Osteocyte (in vitro differentiated cells): Measurements from ENCODE around the gene LAPTM4A. TPM values are rescaled to one million over a fixed set of nuclear protein-coding genes. Genes with fewer than 3 reads are reported as not detected.
A peak's percentile ranks its signal among the peaks of the same experiment; 100 is the strongest.

Experiments used
- DNase-seq: peaks from one replicate; pipeline ENCODE4 v3.0.0; 2021; ENCODE audit warnings: mixed read lengths; ENCODE audit not compliant: unreplicated experiment; ENCODE audit errors: extremely low spot score
- H3K27ac Mint-ChIP-seq: one replicate; pipeline ENCODE4 v1.8.0; 2021; ENCODE audit warnings: mild to moderate bottlenecking, mixed read lengths; ENCODE audit not compliant: unreplicated experiment
- H3K27me3 Mint-ChIP-seq: one replicate; pipeline ENCODE4 v1.8.0; 2021; ENCODE audit warnings: mixed read lengths; ENCODE audit not compliant: unreplicated experiment
- H3K36me3 Mint-ChIP-seq: one replicate; pipeline ENCODE4 v1.8.0; 2021; ENCODE audit warnings: mixed read lengths; ENCODE audit not compliant: unreplicated experiment
- H3K4me1 Mint-ChIP-seq: one replicate; pipeline ENCODE4 v1.8.0; 2021; ENCODE audit warnings: mixed read lengths; ENCODE audit not compliant: unreplicated experiment
- H3K4me3 Mint-ChIP-seq: one replicate; pipeline ENCODE4 v1.8.0; 2021; ENCODE audit warnings: mild to moderate bottlenecking, moderate library complexity, mixed read lengths; ENCODE audit not compliant: unreplicated experiment
- H3K9me3 Mint-ChIP-seq: one replicate; pipeline ENCODE4 v1.8.0; 2021; ENCODE audit warnings: mixed read lengths; ENCODE audit not compliant: unreplicated experiment
- long read RNA-seq: library from polyadenylated mRNA; unstranded; transcript quantifications from one replicate; pipeline ENCODE4 v2.0.0, GENCODE V29; 2021
- total RNA-seq: library from RNA; stranded (reverse); gene quantifications from 2 replicates; pipeline ENCODE4 v1.2.1, GENCODE V29; 2021
- TF ChIP-seq, protein P1 (sequence below): fragments of 200-600 bp; sonication (generic); IDR thresholded peaks from 2 replicates; pipeline ENCODE4 v1.5.0; 2021; ENCODE audit warnings: antibody characterized with exemption, mild to moderate bottlenecking, moderate library complexity

Gene LAPTM4A
- 560 and 578 TPM in 2 replicates for total RNA-seq
- long read RNA-seq, transcript LAPTM4A-201 (7 exons, 1,765 nt), result major isoform, 4,630 of 4,785 reads
- long read RNA-seq, partial matches to known transcripts, result 28 of 4,785 reads
- long read RNA-seq, other reads (novel, unspliced or antisense), result 123 of 4,785 reads

DNA sequence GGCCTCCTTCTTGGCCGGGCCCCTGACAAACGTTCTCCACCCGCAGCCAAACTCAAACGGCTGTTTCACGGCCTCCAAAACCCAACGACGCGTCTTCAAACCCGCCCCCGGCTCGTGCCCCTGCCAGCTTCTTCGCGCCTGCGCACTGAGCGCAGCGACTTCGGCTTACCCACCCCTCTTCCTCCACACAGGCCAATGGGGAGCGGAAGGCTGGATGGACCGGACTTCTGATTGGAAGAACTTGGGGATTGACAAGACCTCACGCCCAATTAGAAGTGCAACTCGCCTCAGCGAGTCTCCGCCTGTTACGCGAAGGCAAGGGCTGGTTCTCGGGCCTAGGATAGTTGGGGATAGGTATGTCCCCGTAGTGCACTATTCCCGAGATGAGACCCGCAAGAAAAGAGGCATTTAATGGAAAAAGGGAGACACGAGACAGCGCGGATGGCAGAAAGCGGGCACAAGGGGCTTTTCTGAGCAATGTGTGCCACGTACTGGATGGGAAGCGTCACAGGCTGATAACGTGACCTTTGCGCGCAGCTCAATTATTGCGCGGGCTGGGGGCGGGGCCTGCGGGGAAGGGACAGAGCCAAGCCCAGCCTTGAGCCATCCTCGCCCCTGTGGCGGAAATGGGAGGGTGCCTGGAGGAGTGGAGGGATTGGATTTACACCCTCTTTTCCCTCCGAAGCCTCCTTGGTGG, at the start of gene LAPTM4A:
Gene LAPTM4A (minus strand): TSS at position 97 of the 697 bp plus-strand sequence. CDS start 108 bp downstream, outside the sequence.
- peaks cover 3% of the 10 kb centered on the region for H3K9me3 Mint-ChIP-seq
- no peak within 1 kb of the TSS for H3K4me3 Mint-ChIP-seq
- no peak within 1 kb of the TSS for H3K27ac Mint-ChIP-seq
- peaks cover 19% of the 10 kb centered on the region for H3K4me1 Mint-ChIP-seq
- no peaks in the 10 kb centered on the region for H3K27me3 Mint-ChIP-seq
- H3K36me3 Mint-ChIP-seq, result peaks cover 6% of the 10 kb centered on the region
- DNase-seq, result peak; percentile 99
- TF ChIP-seq, protein P1, sequence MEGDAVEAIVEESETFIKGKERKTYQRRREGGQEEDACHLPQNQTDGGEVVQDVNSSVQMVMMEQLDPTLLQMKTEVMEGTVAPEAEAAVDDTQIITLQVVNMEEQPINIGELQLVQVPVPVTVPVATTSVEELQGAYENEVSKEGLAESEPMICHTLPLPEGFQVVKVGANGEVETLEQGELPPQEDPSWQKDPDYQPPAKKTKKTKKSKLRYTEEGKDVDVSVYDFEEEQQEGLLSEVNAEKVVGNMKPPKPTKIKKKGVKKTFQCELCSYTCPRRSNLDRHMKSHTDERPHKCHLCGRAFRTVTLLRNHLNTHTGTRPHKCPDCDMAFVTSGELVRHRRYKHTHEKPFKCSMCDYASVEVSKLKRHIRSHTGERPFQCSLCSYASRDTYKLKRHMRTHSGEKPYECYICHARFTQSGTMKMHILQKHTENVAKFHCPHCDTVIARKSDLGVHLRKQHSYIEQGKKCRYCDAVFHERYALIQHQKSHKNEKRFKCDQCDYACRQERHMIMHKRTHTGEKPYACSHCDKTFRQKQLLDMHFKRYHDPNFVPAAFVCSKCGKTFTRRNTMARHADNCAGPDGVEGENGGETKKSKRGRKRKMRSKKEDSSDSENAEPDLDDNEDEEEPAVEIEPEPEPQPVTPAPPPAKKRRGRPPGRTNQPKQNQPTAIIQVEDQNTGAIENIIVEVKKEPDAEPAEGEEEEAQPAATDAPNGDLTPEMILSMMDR, result peak; percentile 15

DNA sequence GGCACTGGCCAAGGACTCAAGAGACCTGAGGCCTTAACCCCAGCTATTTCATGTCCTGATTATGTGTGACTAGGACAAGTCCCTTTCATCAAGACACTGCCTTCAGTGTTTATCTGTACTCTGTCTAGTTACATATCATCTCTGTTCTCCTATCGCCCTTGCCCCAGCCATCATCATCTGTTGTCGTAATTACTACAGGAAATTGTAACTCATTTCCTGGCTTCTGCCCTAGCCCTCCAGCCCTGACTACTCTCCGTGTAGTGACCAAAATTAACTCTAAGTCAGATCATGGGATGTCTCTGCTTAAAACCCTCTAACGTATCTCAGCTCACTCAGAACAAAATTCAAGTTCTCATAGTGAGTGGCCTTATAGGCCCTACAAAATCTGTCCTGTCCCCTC, 49.3 kb upstream of the LAPTM4A start:
- TF ChIP-seq, protein P1, result no peak
- DNase-seq, result no peak
- Mint-ChIP-seq H3K27ac (no peak overlapping the region), H3K4me1 (peaks cover 11% of the 10 kb centered on the region), H3K4me3 (no peak overlapping the region), H3K27me3 (no peaks in the 10 kb centered on the region), H3K36me3 (no peaks in the 10 kb centered on the region), H3K9me3 (peaks cover 14% of the 10 kb centered on the region)

DNA sequence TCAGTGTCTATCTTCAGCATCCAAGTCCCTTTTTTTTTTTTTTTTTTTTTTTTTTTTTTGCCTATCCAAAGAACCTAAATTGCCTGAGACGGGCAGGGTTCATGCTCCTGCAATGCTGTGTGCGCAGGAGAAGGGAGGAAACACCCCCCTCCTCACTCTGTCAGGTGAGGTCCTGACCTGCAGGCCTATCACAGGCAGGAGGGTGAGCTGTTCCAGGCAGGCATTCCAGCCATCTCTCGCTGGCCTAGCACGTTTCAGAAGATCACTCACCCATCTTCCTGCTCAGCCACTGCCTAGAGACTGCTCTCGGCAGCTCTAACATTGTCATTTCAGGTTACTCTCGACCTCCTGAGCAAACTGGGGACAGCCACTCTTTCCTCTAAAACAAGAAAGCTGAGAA, 48.4 kb upstream of the LAPTM4A start:
- peaks cover 14% of the 10 kb centered on the region for H3K9me3 Mint-ChIP-seq
- no peaks in the 10 kb centered on the region for H3K27me3 Mint-ChIP-seq
- H3K4me1 Mint-ChIP-seq, result peaks cover 20% of the 10 kb centered on the region
- no peak overlapping the region for H3K27ac Mint-ChIP-seq
- no peak for DNase-seq
- H3K36me3 Mint-ChIP-seq, result no peaks in the 10 kb centered on the region
- H3K4me3 Mint-ChIP-seq, result no peak overlapping the region
- TF ChIP-seq, protein P1, result no peak

DNA sequence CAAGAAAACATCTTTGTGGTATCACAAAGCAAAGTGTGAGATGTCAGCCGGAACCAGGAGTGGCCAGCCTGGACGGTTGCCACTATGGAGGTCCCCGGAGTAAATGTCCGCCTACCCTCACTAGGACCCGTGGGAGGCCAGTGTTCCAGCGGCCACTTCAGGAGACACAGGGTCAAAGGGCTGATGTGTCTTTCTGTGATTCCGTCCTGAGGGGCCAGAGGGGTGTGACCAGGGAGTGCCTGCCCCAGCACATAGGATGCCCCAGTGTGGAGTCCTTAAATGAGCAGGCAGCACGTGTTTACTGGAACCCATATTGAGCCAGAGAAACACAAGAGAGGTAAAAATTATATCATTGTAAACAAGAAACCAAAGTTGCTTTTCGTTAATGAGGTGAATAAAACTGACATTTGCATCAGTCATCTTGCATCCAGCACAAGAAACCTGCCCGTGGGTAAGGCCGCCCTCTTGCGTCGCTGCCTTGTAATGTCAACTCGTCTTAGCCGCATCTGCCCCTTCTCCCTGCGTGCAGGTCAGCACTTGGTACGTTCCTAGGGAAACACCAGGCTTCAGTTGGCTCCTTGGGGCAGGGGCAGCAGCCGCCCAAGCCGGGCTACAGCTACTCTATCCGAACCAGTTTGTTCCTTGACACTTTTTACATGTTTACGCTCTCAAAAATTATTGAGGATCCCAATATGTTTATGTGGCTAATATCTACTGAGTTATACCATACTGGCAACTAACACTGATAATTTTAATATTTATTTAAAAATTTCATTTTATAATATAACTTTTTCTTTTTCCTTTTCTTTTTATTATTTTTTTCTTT, 46.7 kb upstream of the LAPTM4A start:
- peaks cover 14% of the 10 kb centered on the region for H3K9me3 Mint-ChIP-seq
- H3K27ac Mint-ChIP-seq, result peak overlapping the region; percentile 57
- no peaks in the 10 kb centered on the region for H3K36me3 Mint-ChIP-seq
- peaks cover 37% of the 10 kb centered on the region for H3K4me1 Mint-ChIP-seq
- H3K4me3 Mint-ChIP-seq, result no peak overlapping the region
- peak; percentile 94 for DNase-seq
- TF ChIP-seq, protein P1, result peak; percentile 94
- no peaks in the 10 kb centered on the region for H3K27me3 Mint-ChIP-seq

DNA sequence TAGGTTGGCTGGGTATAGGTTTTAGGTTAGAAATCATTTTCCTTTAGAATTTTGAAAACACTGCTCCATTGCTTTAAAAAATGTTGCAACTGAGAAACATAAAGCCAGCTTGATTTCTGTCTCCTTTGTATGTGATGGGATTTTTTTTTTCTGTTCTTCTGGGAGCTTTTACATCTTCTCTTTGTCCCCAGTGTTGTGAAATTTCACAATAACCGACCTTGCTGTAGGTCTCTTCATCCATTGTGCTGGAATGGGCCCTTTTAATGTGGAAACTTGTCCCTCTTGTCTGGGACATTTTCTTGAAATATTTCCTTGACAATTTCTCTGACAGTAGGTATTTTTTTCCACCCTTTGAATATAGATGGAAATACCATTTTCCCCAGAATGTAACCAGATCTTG, 44.0 kb upstream of the LAPTM4A start:
- TF ChIP-seq, protein P1, result no peak
- H3K4me3 Mint-ChIP-seq, result no peak overlapping the region
- H3K36me3 Mint-ChIP-seq, result no peaks in the 10 kb centered on the region
- DNase-seq, result no peak
- no peaks in the 10 kb centered on the region for H3K9me3 Mint-ChIP-seq
- no peaks in the 10 kb centered on the region for H3K27me3 Mint-ChIP-seq
- peak overlapping the region; percentile 97 for H3K27ac Mint-ChIP-seq
- H3K4me1 Mint-ChIP-seq, result peaks cover 63% of the 10 kb centered on the region
